Testis (tissue), 3 donors: ENCODE measurements around the gene IDE. TPM values are rescaled to one million over a fixed set of nuclear protein-coding genes. Genes with fewer than 3 reads are reported as not detected.
A peak's percentile ranks its signal among the peaks of the same experiment; 100 is the strongest.
"Not testable (repeated sequence)": the region's sequence is repeated elsewhere in the genome, so short reads cannot be mapped to it uniquely, and the experiment has no call there.

ENCODE experiments used
- DNase-seq: peaks from one replicate; pipeline ENCODE4 v3.0.0-alpha.2; 2019
- H3K27ac ChIP-seq, 2 donors: fragments of 200-600 bp; sonication (generic); one replicate each; pipeline ENCODE4 v1.5.1; 2019
- H3K27me3 ChIP-seq: fragments of 200-600 bp; sonication (generic); one replicate; pipeline ENCODE4 v1.5.1; 2019
- H3K36me3 ChIP-seq: fragments of 200-600 bp; sonication (generic); one replicate; pipeline ENCODE4 v1.5.1; 2017; ENCODE audit warnings: low read depth; ENCODE audit errors: missing control alignments
- H3K4me1 ChIP-seq: fragments of 200-600 bp; sonication (generic); one replicate; pipeline ENCODE4 v1.5.1; 2019
- H3K4me3 ChIP-seq, 2 donors: fragments of 200-600 bp; sonication (generic); one replicate each; pipeline ENCODE4 v1.5.1; 2017 to 2019
- H3K9me3 ChIP-seq: fragments of 200-600 bp; sonication (generic); one replicate; pipeline ENCODE4 v1.5.1; 2017
- CTCF ChIP-seq, 3 experiments: fragments of 450-650 bp in 2 of 3; fragments of 200-600 bp in 1 of 3; sonication (generic) in 1 of 3; IDR thresholded peaks; one replicate each; pipeline ENCODE4 v1.5.1; 2016 to 2019; ENCODE audit warnings: antibody characterized with exemption in 3 of 3, mild to moderate bottlenecking in 2 of 3, moderate library complexity in 1 of 3
- POLR2A ChIP-seq: fragments of 450-650 bp; IDR thresholded peaks from one replicate; pipeline ENCODE4 v1.6.1; 2017; ENCODE audit warnings: antibody characterized with exemption, mild to moderate bottlenecking, moderate library complexity
- WGBS, 2 donors: methylation state at CpG; one replicate each; pipeline ENCODE4 v1.1.5; 2018; 5-methylcytosine and 5-hydroxymethylcytosine counted together
- intact Hi-C: fragments of 100-400 bp; cut with DNase I; formaldehyde crosslinking; loops from one replicate; pipeline ENCODE4 v1.15.1; 2023; ENCODE audit warnings: low total_unique reads
- polyA plus RNA-seq: library from polyadenylated mRNA; stranded (reverse); fragments of 350-450 nt; fragmentation: Illumina TruSeq; extraction: RNeasy Lipid Tissue Mini Kit (QIAGEN cat#74804); gene quantifications from one replicate; pipeline ENCODE4 v1.2.3, GENCODE V29; 2014; ENCODE audit warnings: low read depth, low replicate concordance; ENCODE audit not compliant: insufficient read depth
- total RNA-seq, 2 donors: library from RNA; depleted of rRNA; stranded (reverse); fragments of >200 nt; gene quantifications; one replicate each; pipeline ENCODE4 v1.2.3, GENCODE V29; 2016

The IDE gene
- total and polyA plus RNA-seq, 3 donors from 2014 or later = 28.4 to 78.2 (median 31.1) TPM

- H3K36me3 ChIP-seq = no peaks in the 10 kb centered on the region
- peak overlapping the region; percentile 69 to 75 for H3K4me3 ChIP-seq
- no peaks in the 10 kb centered on the region for H3K27me3 ChIP-seq
- peak overlapping the region; percentile 86 to 98 for H3K27ac ChIP-seq
- intact Hi-C loops = no loop called here
- H3K4me1 ChIP-seq = no peaks in the 10 kb centered on the region
- TF ChIP-seq POLR2A (peak; percentile 46), CTCF (IDR thresholded peaks at IDR 0.05) (no peak)
- H3K9me3 ChIP-seq = no peaks in the 10 kb centered on the region
- DNase-seq = peak; percentile 94
- WGBS, 2 donors = 1% methylated on average over 23 to 38 of the region's 38 CpGs
Measured at GRCh38 chr10:92591550-92592022, 17.7 kb upstream of the IDE start.

- Histone ChIP-seq H3K4me3 (peak overlapping the region; percentile 69 to 75), H3K9me3 (no peaks in the 10 kb centered on the region), H3K27ac (peak overlapping the region; percentile 86 to 98), H3K4me1 (no peaks in the 10 kb centered on the region), H3K27me3 (no peaks in the 10 kb centered on the region), H3K36me3 (no peaks in the 10 kb centered on the region)
- 23 to 24% methylated on average over 19 of the region's 19 CpGs for WGBS, 2 donors
- TF ChIP-seq CTCF (IDR thresholded peaks at IDR 0.05) = peak in 2 of 3 experiments; percentile 23 to 42
- no peak for TF ChIP-seq POLR2A
- intact Hi-C loops = no loop called here
- peak; percentile 82 for DNase-seq
Measured at GRCh38 chr10:92590623-92591549, 17.0 kb upstream of the IDE start.

- DNase-seq, H3K9me3 ChIP-seq, H3K27me3 ChIP-seq, H3K4me1 ChIP-seq, H3K36me3 ChIP-seq, H3K4me3 ChIP-seq, H3K27ac ChIP-seq, intact Hi-C loops: not testable (repeated sequence)
- 92 to 96% methylated on average over 6 of the region's 6 CpGs for WGBS, 2 donors
Measured at GRCh38 chr10:92582347-92582746, 8.5 kb upstream of the IDE start.

GRCh38 chr10:92575961-92576360 is 2.1 kb upstream of the IDE start:
- Histone ChIP-seq H3K27ac (no peak overlapping the region), H3K4me1 (peaks cover 3% of the 10 kb centered on the region), H3K9me3 (no peaks in the 10 kb centered on the region), H3K36me3 (no peaks in the 10 kb centered on the region), H3K27me3 (no peaks in the 10 kb centered on the region), H3K4me3 (no peak overlapping the region)
- no peak for DNase-seq
- intact Hi-C loops = loop anchor here (10.0 kb wide), 1 partner anchor 61 kb away; no protein-coding TSS in a partner anchor
- TF ChIP-seq POLR2A (no peak), CTCF (IDR thresholded peaks at IDR 0.05) (no peak)

GRCh38 chr10:92574548-92575261 is 812 bp upstream of the IDE start:
- peak overlapping the region; percentile 92 to 98 for H3K4me3 ChIP-seq
- peak overlapping the region; percentile 85 to 95 for H3K27ac ChIP-seq
- H3K4me1 ChIP-seq = peaks cover 3% of the 10 kb centered on the region
- no peak for TF ChIP-seq CTCF (IDR thresholded peaks at IDR 0.05)
- TF ChIP-seq POLR2A = no peak
- intact Hi-C loops = loop anchor here (10.0 kb wide), 1 partner anchor 60 kb away; no protein-coding TSS in a partner anchor
- no peaks in the 10 kb centered on the region for H3K36me3 ChIP-seq
- H3K9me3 ChIP-seq = no peaks in the 10 kb centered on the region
- no peaks in the 10 kb centered on the region for H3K27me3 ChIP-seq
- 5 to 9% methylated on average over 13 to 22 of the region's 22 CpGs for WGBS, 2 donors
- no peak for DNase-seq
